HepG2 (cell line): ENCODE data around the gene CCDC57. TPM values are rescaled to one million over a fixed set of nuclear protein-coding genes. Genes with fewer than 3 reads are reported as not detected.

Experiments
- DNMT3B ChIP-seq: conservative IDR thresholded peaks from 2 replicates; pipeline ENCODE4 v1.6.1; 2016; ENCODE audit warnings: missing biosample characterization, control low read depth
- EHMT2 ChIP-seq: fragments of 200-600 bp; sonication (generic); IDR thresholded peaks from 2 replicates; pipeline ENCODE4 v1.7.0; 2017; ENCODE audit warnings: antibody characterized with exemption, low read depth, low read length, borderline replicate concordance
- FOXA3 ChIP-seq: IDR thresholded peaks from 2 replicates; pipeline ENCODE4 v1.6.1; 2016; ENCODE audit warnings: missing genetic modification reagents, missing compliant biosample characterization
- HOXD1 ChIP-seq: sonication (generic); formaldehyde crosslinking; IDR thresholded peaks from 2 replicates; pipeline ENCODE4 v1.5.0; 2020; ENCODE audit warnings: missing genetic modification reagents
- KDM6A ChIP-seq: IDR thresholded peaks from 2 replicates; pipeline ENCODE4 v1.6.1; 2016; ENCODE audit warnings: low read depth
- KLF11 ChIP-seq: IDR thresholded peaks from 2 replicates; pipeline ENCODE4 v1.6.1; 2016; ENCODE audit warnings: missing compliant biosample characterization
- KLF9 ChIP-seq: IDR thresholded peaks from 2 replicates; pipeline ENCODE4 v1.6.1; 2016; ENCODE audit warnings: low read depth
- NFKB2 ChIP-seq: sonication (generic); formaldehyde crosslinking; IDR thresholded peaks from 2 replicates; pipeline ENCODE4 v1.4.0; 2020; ENCODE audit warnings: missing genetic modification reagents, borderline replicate concordance
- PTBP1 ChIP-seq: fragments of 200-400 bp; formaldehyde crosslinking; IDR thresholded peaks from 2 replicates; pipeline ENCODE4 v1.6.1; 2018; ENCODE audit warnings: low read length, low read depth; ENCODE audit not compliant: poor library complexity, severe bottlenecking
- REXO4 ChIP-seq: sonication (generic); formaldehyde crosslinking; IDR thresholded peaks from 2 replicates; pipeline ENCODE4 v1.8.0; 2022; ENCODE audit warnings: missing genetic modification reagents, mild to moderate bottlenecking, borderline replicate concordance
- SUZ12 ChIP-seq: fragments of 150-350 bp; IDR thresholded peaks from 2 replicates; pipeline ENCODE4 v1.6.1; 2014; ENCODE audit warnings: low read depth, low read length
- TOE1 ChIP-seq: sonication (generic); formaldehyde crosslinking; IDR thresholded peaks from 2 replicates; pipeline ENCODE4 v1.4.0; 2020; ENCODE audit warnings: mild to moderate bottlenecking, missing genetic modification reagents
- ZBTB7B ChIP-seq: sonication (generic); formaldehyde crosslinking; IDR thresholded peaks from 2 replicates; pipeline ENCODE4 v1.4.0; 2020; ENCODE audit warnings: missing genetic modification reagents
- ZNF12 ChIP-seq: sonication (generic); formaldehyde crosslinking; IDR thresholded peaks from 2 replicates; pipeline ENCODE4 v1.5.0; 2020; ENCODE audit warnings: missing genetic modification reagents
- ZNF121 ChIP-seq: sonication (generic); formaldehyde crosslinking; IDR thresholded peaks from 2 replicates; pipeline ENCODE4 v1.5.0; 2020; ENCODE audit warnings: mild to moderate bottlenecking, missing genetic modification reagents
- ZNF225 ChIP-seq: sonication (generic); formaldehyde crosslinking; IDR thresholded peaks from 2 replicates; pipeline ENCODE4 v1.4.0; 2020; ENCODE audit warnings: mild to moderate bottlenecking, missing genetic modification reagents
- ZNF33A ChIP-seq: sonication (generic); formaldehyde crosslinking; IDR thresholded peaks from 2 replicates; pipeline ENCODE4 v1.5.1; 2020; ENCODE audit warnings: missing genetic modification reagents, mild to moderate bottlenecking, moderate library complexity, borderline replicate concordance
- ZNF354B ChIP-seq: sonication (generic); formaldehyde crosslinking; IDR thresholded peaks from 2 replicates; pipeline ENCODE4 v1.8.0; 2022; ENCODE audit warnings: mild to moderate bottlenecking, missing genetic modification reagents
- ZNF772 ChIP-seq: sonication (generic); formaldehyde crosslinking; IDR thresholded peaks from 2 replicates; pipeline ENCODE4 v1.5.0; 2020; ENCODE audit warnings: mild to moderate bottlenecking, missing genetic modification reagents
- ZSCAN21 ChIP-seq: sonication (generic); formaldehyde crosslinking; IDR thresholded peaks from 2 replicates; pipeline ENCODE4 v1.8.0; 2022; ENCODE audit warnings: mild to moderate bottlenecking, missing genetic modification reagents, moderate library complexity, borderline replicate concordance
- polyA plus RNA-seq, 8 experiments: library from polyadenylated mRNA; depleted of rRNA in 3 of 8; stranded (reverse) in 7 of 8; unstranded in 1 of 8; fragments of >200 nt; fragmentation: Illumina TruSeq in 4 of 8; extraction: Trizol in 4 of 8; gene quantifications; 2 replicates each; pipeline versions ENCODE4 v1.2.1 to v1.2.3, GENCODE V29; 2011 to 2016; ENCODE audit warnings: low read depth in 4 of 8, missing spikeins in 1 of 8, mixed read lengths in 1 of 8; ENCODE audit not compliant: insufficient read depth in 1 of 8
- total RNA-seq, 5 experiments: library from RNA; depleted of rRNA; stranded (reverse); fragments of >200 nt; fragmentation: Illumina TruSeq; extraction: Trizol; gene quantifications; 2 replicates each; pipeline ENCODE4 v1.2.3, GENCODE V29; 2016; ENCODE audit warnings: low read depth in 1 of 5
- TF ChIP-seq, protein P1 (sequence below): sonication (generic); formaldehyde crosslinking; conservative IDR thresholded peaks from 2 replicates; pipeline ENCODE4 v1.4.0; 2020; ENCODE audit warnings: missing genetic modification reagents
- TF ChIP-seq, protein P2 (sequence below): sonication (generic); formaldehyde crosslinking; IDR thresholded peaks from 2 replicates; pipeline ENCODE4 v1.4.0; 2020; ENCODE audit warnings: missing genetic modification reagents
- TF ChIP-seq, protein P3 (sequence below): IDR thresholded peaks from 2 replicates; pipeline ENCODE4 v1.6.1; 2016; ENCODE audit warnings: mild to moderate bottlenecking, missing biosample characterization, missing genetic modification reagents
- TF ChIP-seq, protein P4 (sequence below): sonication (generic); formaldehyde crosslinking; IDR thresholded peaks from 2 replicates; pipeline ENCODE4 v1.4.0; 2020; ENCODE audit warnings: missing genetic modification reagents

Gene CCDC57
- total and polyA plus RNA-seq, 2 of the 13 experiments (the other 11 are each of a cell fraction or from before 2014, with no cell fraction given), result 59.3 to 59.9 TPM

DNA sequence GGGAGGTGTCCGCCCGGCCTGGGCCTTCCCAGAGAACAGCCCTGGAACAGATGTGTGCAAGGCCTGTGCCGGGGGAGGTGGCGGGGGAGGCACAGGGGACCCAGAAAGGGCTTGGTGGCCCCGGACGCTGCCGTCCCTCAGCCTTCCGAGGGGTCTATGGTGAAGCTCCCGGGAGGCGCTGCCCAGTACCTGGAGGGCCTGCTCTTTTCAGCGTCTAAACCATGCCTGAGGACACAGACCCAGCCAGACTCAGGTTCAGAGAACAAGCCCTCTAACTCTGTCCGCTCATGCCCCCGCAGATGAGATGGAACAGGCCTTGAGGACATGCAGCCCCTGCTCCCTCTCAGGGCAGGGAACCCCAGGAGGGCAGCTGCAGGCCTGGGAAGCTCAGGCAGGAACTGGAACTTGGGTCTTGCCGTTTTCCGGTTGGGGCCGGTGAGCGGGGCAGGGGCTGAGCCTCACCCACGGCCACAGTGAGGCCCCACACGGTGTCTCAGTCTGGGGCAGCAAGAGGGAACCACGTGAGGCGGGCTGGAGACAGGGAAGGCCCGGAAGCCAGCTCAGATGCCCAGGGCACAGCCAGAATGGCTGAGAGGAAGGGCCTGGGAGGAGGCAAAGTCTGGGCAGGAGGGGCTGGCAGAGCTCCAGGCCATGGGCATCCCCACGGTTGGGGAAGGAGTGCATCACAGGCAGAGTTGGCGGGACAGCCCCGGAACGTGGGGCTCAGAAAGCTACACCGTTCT is 28.7 kb upstream of the CCDC57 start (continued):
- TF ChIP-seq NFKB2, result peak; percentile 75
- peak; percentile 71; the same call in 1 of the 2 replicates for TF ChIP-seq KLF11 (CRISPR knock-in tag)
- peak; percentile 8 for TF ChIP-seq ZNF772 (CRISPR knock-in tag)
- peak; percentile 99 for TF ChIP-seq ZNF12
- TF ChIP-seq ZBTB7B (CRISPR knock-in tag), result no peak; the same call in 1 of the 2 replicates
- no peak for TF ChIP-seq DNMT3B (CRISPR knock-in tag)
- TF ChIP-seq ZNF33A (CRISPR knock-in tag), result no peak
- TF ChIP-seq ZNF121 (CRISPR knock-in tag), result no peak
- no peak for TF ChIP-seq TOE1 (CRISPR knock-in tag)
- no peak for TF ChIP-seq ZNF225 (CRISPR knock-in tag)
- TF ChIP-seq KLF9 (CRISPR knock-in tag), result peak; percentile 72
- TF ChIP-seq HOXD1 (CRISPR knock-in tag), result peak; percentile 55; the same call in 1 of the 2 replicates
- TF ChIP-seq ZNF354B (CRISPR knock-in tag), result no peak; the same call in 1 of the 2 replicates
- TF ChIP-seq, protein P1, sequence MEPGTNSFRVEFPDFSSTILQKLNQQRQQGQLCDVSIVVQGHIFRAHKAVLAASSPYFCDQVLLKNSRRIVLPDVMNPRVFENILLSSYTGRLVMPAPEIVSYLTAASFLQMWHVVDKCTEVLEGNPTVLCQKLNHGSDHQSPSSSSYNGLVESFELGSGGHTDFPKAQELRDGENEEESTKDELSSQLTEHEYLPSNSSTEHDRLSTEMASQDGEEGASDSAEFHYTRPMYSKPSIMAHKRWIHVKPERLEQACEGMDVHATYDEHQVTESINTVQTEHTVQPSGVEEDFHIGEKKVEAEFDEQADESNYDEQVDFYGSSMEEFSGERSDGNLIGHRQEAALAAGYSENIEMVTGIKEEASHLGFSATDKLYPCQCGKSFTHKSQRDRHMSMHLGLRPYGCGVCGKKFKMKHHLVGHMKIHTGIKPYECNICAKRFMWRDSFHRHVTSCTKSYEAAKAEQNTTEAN (CRISPR knock-in tag), result peak; percentile 69; the same call in 1 of the 2 replicates
- TF ChIP-seq PTBP1, result peak; percentile 82
- no peak for TF ChIP-seq EHMT2
- TF ChIP-seq, protein P2, sequence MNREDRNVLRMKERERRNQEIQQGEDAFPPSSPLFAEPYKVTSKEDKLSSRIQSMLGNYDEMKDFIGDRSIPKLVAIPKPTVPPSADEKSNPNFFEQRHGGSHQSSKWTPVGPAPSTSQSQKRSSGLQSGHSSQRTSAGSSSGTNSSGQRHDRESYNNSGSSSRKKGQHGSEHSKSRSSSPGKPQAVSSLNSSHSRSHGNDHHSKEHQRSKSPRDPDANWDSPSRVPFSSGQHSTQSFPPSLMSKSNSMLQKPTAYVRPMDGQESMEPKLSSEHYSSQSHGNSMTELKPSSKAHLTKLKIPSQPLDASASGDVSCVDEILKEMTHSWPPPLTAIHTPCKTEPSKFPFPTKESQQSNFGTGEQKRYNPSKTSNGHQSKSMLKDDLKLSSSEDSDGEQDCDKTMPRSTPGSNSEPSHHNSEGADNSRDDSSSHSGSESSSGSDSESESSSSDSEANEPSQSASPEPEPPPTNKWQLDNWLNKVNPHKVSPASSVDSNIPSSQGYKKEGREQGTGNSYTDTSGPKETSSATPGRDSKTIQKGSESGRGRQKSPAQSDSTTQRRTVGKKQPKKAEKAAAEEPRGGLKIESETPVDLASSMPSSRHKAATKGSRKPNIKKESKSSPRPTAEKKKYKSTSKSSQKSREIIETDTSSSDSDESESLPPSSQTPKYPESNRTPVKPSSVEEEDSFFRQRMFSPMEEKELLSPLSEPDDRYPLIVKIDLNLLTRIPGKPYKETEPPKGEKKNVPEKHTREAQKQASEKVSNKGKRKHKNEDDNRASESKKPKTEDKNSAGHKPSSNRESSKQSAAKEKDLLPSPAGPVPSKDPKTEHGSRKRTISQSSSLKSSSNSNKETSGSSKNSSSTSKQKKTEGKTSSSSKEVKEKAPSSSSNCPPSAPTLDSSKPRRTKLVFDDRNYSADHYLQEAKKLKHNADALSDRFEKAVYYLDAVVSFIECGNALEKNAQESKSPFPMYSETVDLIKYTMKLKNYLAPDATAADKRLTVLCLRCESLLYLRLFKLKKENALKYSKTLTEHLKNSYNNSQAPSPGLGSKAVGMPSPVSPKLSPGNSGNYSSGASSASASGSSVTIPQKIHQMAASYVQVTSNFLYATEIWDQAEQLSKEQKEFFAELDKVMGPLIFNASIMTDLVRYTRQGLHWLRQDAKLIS (CRISPR knock-in tag), result peak; percentile 91; the same call in 1 of the 2 replicates
- no peak for TF ChIP-seq SUZ12
- no peak for TF ChIP-seq KDM6A (CRISPR knock-in tag)
- TF ChIP-seq, protein P3, sequence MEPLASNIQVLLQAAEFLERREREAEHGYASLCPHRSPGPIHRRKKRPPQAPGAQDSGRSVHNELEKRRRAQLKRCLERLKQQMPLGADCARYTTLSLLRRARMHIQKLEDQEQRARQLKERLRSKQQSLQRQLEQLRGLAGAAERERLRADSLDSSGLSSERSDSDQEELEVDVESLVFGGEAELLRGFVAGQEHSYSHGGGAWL, result peak; percentile 89
- TF ChIP-seq REXO4, result no peak
- peak; percentile 41; the same call in 1 of the 2 replicates for TF ChIP-seq ZSCAN21
- TF ChIP-seq, protein P4, sequence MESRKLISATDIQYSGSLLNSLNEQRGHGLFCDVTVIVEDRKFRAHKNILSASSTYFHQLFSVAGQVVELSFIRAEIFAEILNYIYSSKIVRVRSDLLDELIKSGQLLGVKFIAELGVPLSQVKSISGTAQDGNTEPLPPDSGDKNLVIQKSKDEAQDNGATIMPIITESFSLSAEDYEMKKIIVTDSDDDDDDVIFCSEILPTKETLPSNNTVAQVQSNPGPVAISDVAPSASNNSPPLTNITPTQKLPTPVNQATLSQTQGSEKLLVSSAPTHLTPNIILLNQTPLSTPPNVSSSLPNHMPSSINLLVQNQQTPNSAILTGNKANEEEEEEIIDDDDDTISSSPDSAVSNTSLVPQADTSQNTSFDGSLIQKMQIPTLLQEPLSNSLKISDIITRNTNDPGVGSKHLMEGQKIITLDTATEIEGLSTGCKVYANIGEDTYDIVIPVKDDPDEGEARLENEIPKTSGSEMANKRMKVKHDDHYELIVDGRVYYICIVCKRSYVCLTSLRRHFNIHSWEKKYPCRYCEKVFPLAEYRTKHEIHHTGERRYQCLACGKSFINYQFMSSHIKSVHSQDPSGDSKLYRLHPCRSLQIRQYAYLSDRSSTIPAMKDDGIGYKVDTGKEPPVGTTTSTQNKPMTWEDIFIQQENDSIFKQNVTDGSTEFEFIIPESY (CRISPR knock-in tag), result peak; percentile 51; the same call in 1 of the 2 replicates
- no peak; the same call in 1 of the 2 replicates for TF ChIP-seq FOXA3 (CRISPR knock-in tag)
